HL-60 (cell line): Measurements from ENCODE around the gene ABCA7.

Experiments used
- CTCF ChIP-seq: IDR thresholded peaks from one replicate; pipeline ENCODE4 v1.5.1; 2011; ENCODE audit warnings: low read length, control low read depth, inconsistent platforms; ENCODE audit not compliant: insufficient read depth
- POLR2AphosphoS5 ChIP-seq: IDR thresholded peaks from 2 replicates; pipeline ENCODE4 v1.6.1; 2012; ENCODE audit warnings: low read depth
- REST ChIP-seq: IDR thresholded peaks from 2 replicates; pipeline ENCODE4 v1.6.1; 2012; ENCODE audit warnings: low read depth; ENCODE audit not compliant: insufficient replicate concordance

GRCh38 chr19:1082165-1082927, 42.4 kb downstream of the ABCA7 start:
- TF ChIP-seq CTCF (no peak), REST (no peak), POLR2AphosphoS5 (no peak)
